Fibroblast of skin of left quadriceps (primary cell): ENCODE data around the gene TBL3.
A peak's percentile ranks its signal among the peaks of the same experiment; 100 is the strongest.
"Not testable (repeated sequence)": the region's sequence is repeated elsewhere in the genome, so short reads cannot be mapped to it uniquely, and the experiment has no call there.

ENCODE experiments used
- DNase-seq, 2 experiments: peaks; one replicate each; pipeline ENCODE4 v3.0.0-alpha.2; 2013; ENCODE audit warnings: low read depth in 2 of 2

The TBL3 gene

GRCh38 chr16:1999866-2000514 lies 28.1 kb downstream of the TBL3 start:
- no peak for DNase-seq

DNA sequence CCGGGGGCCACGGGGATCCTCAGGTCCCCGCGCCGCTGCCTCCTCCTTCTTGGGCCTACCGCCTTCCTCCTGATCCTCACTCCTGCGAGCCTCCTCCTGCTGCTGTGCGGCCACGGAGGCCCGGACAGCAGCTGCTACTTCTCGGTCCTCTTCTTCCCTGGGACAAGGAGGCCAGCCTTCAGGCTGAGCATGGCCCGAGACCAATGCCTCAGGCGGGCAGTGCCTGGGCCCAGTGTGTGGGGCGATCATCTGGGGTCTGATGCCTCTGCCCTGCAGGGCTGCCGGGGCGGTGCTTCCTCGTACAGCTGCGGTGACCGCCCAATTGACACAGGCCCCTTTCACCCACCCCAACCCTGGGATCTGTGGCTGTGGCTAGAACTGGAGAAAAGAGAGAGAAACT lies 29.2 kb downstream of the TBL3 start:
- DNase-seq = no peak

- no peak for DNase-seq
Observed at GRCh38 chr16:2001456-2002355, 29.9 kb downstream of the TBL3 start.

DNA sequence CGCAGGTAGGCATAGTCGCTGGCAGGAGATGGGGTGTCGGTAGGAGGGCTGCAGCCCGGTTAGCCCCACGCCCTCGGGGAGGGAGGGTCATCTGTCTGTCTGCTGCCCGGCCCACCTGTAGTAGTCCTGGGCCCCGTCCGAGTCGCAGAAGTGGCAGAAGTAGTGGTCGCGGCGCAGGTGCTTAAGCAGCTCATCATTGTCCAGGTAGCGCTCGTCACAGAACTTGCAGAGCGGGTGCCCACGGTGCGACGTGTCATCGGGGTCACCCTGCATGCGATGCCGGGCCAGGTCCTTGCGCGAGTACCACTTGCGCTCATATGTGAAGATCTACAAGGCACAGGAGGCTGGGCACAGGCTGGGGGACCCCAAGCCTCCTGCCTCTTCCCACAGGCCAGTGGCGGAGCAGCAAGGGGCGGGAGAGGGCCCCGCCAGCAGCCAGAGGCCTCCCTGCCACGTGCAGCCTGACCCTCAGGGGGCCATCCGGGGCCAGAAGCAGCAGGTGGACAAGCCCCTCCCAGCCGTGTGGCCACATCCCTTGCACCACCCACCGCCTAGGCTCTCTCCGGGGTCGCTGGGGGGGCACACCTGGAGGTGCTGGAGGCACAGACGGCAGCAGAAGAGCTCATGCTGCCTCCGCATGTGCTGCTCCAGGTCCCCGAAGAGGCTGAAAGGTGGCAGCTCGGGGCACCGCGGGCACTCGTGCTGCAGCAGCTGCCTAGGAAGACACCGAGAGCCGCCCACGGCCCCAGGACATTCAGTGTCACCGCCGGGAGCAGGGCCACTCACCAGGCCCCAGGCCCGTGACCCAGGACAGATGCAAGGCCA lies 30.8 kb downstream of the TBL3 start:
- DNase-seq = no peak

DNA sequence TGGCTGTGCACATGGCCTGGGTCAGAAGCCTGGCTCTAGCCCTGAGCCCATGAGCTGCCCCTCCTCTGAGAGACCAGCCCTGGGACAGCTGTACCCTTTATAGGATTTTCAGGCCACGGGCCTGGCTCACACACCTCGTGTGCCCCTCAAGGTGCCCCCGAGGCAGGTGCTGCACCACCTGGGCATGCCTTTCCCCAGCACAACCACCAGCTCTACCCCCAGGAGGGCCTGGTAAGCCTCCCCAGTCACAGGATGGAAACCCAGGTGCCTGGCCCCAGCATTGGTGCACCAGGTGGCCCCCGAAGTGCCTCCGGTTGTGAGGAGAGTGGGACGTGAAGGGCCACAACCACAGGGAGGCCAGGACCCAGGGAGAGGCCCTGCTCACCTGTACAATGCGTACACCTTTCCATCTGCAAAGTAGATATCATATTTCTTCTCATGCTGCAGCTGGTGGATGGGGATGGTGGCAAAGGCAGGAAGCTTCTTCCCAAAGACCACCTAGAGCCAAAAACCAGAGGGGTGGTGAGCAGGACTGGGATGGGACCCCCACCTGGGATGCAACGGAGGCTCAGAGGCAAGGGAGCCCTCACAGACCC lies 31.5 kb downstream of the TBL3 start:
- DNase-seq = no peak

DNA sequence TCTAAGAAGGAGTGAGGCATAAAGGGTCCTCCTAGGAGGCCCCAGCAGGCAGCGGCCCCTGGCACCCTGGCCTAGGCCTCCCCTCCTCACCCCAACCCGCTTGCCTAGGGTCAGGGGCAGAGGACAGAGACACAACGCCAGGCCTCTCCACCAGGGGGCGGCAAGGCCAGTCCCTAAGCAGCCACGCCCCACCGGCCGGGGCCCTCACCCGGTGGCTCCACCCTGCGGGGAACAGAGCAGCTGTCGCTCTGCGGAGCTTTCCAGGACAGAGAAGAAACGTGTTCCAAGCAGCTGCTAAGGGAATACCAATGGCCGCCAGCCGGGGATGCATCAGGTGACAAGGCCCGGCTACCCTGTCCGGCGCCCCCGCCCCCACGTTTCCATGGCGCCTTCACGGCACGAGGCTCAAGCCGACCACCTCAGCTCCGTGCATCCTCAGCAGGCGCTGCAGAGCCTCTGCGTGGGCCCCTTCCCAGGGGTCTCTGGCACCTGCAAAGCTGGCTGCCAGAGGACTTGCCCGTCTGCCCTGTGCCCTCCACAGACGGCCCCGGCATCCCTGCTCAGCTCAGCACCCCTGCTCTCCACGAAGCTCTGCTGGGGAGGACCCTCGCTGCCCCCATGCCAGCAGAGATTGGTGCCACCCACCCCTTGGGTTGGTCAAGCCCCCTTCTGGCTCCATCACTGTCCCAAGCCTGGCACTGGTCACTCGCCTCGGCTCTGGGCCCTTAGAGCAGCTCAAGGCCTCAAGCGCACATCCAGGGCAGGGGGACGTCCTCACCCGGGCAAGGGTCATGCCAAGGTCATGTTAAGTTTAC lies 32.2 kb downstream of the TBL3 start:
- DNase-seq = peak; percentile 39 to 44

- DNase-seq = no peak
Observed at GRCh38 chr16:2004795-2005517, 33.1 kb downstream of the TBL3 start.

GRCh38 chr16:2005646-2006045 lies 33.8 kb downstream of the TBL3 start:
- no peak for DNase-seq

DNA sequence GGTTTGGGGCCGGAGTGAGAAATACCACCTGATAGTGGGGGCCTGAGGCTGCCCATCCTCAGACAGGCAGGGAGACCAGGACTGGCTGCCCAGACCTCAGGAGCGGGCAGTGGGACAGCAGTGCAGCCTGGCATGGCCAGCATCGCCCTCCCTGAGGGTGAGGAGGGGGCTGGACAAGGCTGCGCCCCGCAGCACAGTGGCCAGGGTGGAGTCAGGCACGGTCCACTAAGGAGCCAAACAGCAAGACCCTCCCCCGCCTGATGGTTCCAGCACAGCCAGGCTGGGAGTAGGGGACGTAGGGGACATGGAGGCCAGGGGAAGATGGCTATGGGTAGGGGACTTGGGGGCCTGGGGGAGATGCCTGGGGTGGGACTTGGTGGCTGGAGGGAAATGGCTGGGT lies 34.5 kb downstream of the TBL3 start:
- no peak for DNase-seq

- no peak for DNase-seq
Observed at GRCh38 chr16:2007081-2007836, 35.4 kb downstream of the TBL3 start.

- no peak for DNase-seq
Observed at GRCh38 chr16:2008009-2008526, 36.2 kb downstream of the TBL3 start.

DNA sequence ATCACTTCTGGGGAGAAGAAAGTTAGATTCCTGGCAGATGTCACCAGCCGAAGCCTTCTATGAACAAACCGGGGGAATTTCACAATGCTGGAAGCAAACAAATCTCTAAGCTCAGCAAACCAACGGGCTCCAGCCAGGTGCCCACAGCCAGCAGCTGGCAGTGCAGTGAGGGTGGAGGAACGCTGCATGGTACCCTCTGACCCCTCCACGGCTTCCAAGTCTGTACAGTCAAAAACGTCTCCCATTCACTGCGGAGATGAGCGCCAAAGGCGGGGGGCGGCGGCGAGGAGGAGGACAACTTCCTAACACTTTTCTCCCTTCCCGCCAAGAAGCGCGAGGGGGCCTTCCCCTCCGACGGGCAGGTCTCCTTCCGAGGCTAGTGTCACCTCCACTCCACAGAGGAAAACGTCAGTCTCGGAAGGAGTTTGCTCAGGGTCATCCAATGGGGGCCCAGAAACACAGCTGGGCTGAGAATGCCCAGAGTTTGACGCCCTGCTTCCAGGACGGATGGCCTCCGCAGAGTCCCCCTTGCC lies 36.8 kb downstream of the TBL3 start:
- no peak for DNase-seq

DNA sequence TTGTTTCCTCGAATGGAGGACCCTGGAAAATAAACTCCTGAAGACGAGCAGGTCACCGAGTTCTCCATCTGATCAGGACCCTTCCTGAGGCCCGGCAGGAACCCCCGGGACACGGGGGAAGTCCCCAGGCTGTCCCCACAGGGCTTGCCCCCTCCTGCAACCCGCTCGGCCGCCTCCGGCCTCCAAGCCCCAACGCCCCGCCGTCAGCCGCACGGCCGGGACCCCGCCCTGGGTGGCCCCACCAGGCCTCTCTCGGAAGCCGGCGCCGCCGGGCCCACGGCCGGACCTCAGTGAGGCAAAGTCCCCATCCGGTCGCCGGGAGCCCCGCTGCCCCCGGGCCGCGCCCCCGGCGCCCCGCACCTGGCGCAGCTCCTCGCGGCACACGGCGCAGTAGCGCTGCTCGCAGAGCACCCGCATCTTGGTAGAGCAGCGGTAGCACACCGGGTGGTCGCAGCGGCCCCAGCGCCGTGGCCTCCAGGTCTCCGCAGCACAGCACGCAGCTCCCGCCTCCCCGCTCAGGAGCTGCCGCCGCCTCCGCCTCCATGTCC lies 37.4 kb downstream of the TBL3 start:
- DNase-seq = no peak

GRCh38 chr16:2009791-2010510 lies 38.1 kb downstream of the TBL3 start, which contains the start of gene ZNF598:
ZNF598 (minus strand) TSS chr16:2009821.
- DNase-seq = peak; percentile 66 to 72

DNA sequence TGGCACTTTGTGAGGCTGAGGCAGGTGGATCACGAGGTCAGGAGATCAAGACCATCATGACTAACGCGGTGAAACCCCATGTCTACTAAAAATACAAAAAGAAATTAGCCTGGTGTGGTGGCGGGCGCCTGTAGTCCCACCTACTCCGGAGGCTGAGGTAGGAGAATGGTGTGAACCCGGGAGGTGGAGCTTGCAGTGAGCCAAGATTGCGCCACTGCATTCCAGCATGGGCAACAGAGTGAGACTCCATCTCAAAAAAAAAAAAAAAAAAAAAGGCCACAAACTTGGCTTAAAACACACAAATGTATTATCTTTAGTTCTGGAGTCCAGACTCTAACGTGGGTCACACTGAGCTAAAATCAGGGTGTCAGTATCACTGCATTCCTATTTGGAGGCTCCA lies 39.9 kb downstream of the TBL3 start:
- not testable (repeated sequence) for DNase-seq

DNA sequence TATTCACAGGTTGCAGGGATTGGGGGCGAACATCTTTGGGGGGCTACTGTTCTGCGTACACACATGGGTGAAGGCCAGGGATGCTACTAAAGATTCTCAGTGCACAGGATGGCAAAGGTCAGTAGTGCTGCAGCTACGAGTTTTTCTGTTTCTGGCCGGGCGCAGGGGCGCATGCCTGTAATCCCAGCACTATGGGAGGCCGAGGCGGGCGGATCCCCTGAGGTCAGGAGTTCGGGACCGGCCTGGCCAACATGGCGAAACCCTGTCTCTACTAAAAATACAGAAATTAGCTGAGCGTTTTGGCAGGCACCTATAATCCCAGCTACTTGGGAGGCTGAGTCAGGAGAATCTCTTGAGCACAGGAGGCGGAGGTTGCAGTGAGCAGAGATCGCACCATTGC lies 41.7 kb downstream of the TBL3 start:
- no peak for DNase-seq

- no peak for DNase-seq
Observed at GRCh38 chr16:2015117-2015946, 43.5 kb downstream of the TBL3 start.

GRCh38 chr16:2015947-2016208 lies 44.0 kb downstream of the TBL3 start:
- no peak for DNase-seq
